ENCODE measurements around the gene TXNL1.

DNA sequence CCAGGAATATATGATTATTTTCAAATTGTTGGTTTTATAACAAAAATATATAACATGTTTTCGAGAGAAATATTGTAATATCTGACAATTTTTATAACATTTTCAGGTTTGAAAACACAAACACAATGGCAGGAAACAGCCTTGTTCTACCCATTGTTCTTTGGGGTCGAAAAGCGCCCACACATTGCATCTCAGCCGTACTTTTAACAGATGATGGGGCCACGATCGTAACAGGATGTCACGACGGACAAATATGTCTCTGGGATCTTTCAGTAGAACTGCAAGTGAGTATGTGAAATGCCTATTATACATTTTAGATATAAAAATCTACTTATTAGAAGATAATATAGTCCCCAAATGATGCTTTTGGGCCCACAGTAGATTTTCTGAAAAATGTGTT is 34.0 kb upstream of the TXNL1 start:
- TF ChIP-seq, protein P1, sequence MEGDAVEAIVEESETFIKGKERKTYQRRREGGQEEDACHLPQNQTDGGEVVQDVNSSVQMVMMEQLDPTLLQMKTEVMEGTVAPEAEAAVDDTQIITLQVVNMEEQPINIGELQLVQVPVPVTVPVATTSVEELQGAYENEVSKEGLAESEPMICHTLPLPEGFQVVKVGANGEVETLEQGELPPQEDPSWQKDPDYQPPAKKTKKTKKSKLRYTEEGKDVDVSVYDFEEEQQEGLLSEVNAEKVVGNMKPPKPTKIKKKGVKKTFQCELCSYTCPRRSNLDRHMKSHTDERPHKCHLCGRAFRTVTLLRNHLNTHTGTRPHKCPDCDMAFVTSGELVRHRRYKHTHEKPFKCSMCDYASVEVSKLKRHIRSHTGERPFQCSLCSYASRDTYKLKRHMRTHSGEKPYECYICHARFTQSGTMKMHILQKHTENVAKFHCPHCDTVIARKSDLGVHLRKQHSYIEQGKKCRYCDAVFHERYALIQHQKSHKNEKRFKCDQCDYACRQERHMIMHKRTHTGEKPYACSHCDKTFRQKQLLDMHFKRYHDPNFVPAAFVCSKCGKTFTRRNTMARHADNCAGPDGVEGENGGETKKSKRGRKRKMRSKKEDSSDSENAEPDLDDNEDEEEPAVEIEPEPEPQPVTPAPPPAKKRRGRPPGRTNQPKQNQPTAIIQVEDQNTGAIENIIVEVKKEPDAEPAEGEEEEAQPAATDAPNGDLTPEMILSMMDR (IDR thresholded peaks at IDR 0.05; ENCODE audit: low read length), result no peak
- no peak for TF ChIP-seq EZH2 (optimal IDR thresholded peaks at IDR 0.05; ENCODE audit: low read depth, low read length)
- TF ChIP-seq EZH2phosphoT487 (IDR thresholded peaks at IDR 0.05; ENCODE audit: low read length), result no peak
